Memory B cell (primary cell): Measurements from ENCODE around the gene ZNF827.

Experiments used
- ATAC-seq: fragments of 150-1000 bp; cut with Tn5 transposase; 2 replicates; pipeline ENCODE4 v1.10.0; 2021; ENCODE audit warnings: low read depth, mild to moderate bottlenecking, moderate library complexity
- DNase-seq, 2 donors: peaks; one replicate each; pipeline ENCODE4 v3.0.0; 2022; ENCODE audit warnings: low spot score in 2 of 2
- H3K27ac Mint-ChIP-seq: one replicate; pipeline ENCODE4 v1.8.0; 2022; ENCODE audit warnings: mild to moderate bottlenecking, moderate library complexity, mixed read lengths
- H3K27me3 Mint-ChIP-seq: one replicate; pipeline ENCODE4 v1.8.0; 2022; ENCODE audit warnings: mixed read lengths
- H3K36me3 Mint-ChIP-seq: one replicate; pipeline ENCODE4 v1.8.0; 2022; ENCODE audit warnings: mild to moderate bottlenecking, mixed read lengths
- H3K4me1 Mint-ChIP-seq: one replicate; pipeline ENCODE4 v1.8.0; 2022; ENCODE audit warnings: mixed read lengths
- H3K4me3 Mint-ChIP-seq: one replicate; pipeline ENCODE4 v1.8.0; 2022; ENCODE audit warnings: mild to moderate bottlenecking, moderate library complexity, mixed read lengths
- H3K9me3 Mint-ChIP-seq: one replicate; pipeline ENCODE4 v1.8.0; 2022; ENCODE audit warnings: mixed read lengths

Gene ZNF827

GRCh38 chr4:145938618-145939440 lies at the start of gene ZNF827:
Gene ZNF827 (minus strand): TSS chr4:145938823. CDS start chr4:145938407, 416 bp downstream.
- peak; percentile 41 for ATAC-seq
- peak; percentile 49 to 56 for DNase-seq
- Mint-ChIP-seq H3K4me1 (peaks cover 26% of the 10 kb centered on the region), H3K36me3 (no peaks in the 10 kb centered on the region), H3K4me3 (peak within 1 kb of the TSS; percentile 95), H3K27ac (peak within 1 kb of the TSS; percentile 92), H3K9me3 (no peaks in the 10 kb centered on the region), H3K27me3 (no peaks in the 10 kb centered on the region)

GRCh38 chr4:145984563-145984962 lies 45.9 kb upstream of the ZNF827 start:
- Mint-ChIP-seq H3K36me3 (no peaks in the 10 kb centered on the region), H3K27ac (no peak overlapping the region), H3K4me3 (no peak overlapping the region), H3K9me3 (no peaks in the 10 kb centered on the region), H3K27me3 (no peaks in the 10 kb centered on the region), H3K4me1 (peaks cover 8% of the 10 kb centered on the region)
- no peak for ATAC-seq
- no peak for DNase-seq

- Mint-ChIP-seq H3K4me1 (peaks cover under 1% of the 10 kb centered on the region), H3K36me3 (no peaks in the 10 kb centered on the region)
These were observed 44.2 kb upstream of the ZNF827 start for GRCh38 chr4:145982791-145983190.

GRCh38 chr4:145979160-145979559 lies 40.5 kb upstream of the ZNF827 start:
- no peaks in the 10 kb centered on the region for H3K27me3 Mint-ChIP-seq
- DNase-seq, result no peak
- H3K36me3 Mint-ChIP-seq, result no peaks in the 10 kb centered on the region
- H3K27ac Mint-ChIP-seq, result no peak overlapping the region
- no peak overlapping the region for H3K4me3 Mint-ChIP-seq
- no peak for ATAC-seq
- H3K4me1 Mint-ChIP-seq, result no peaks in the 10 kb centered on the region
- no peaks in the 10 kb centered on the region for H3K9me3 Mint-ChIP-seq

More at GRCh38 chr4:145982791-145983190, 44.2 kb upstream of the ZNF827 start:
- H3K27me3 Mint-ChIP-seq, result no peaks in the 10 kb centered on the region
- H3K27ac Mint-ChIP-seq, result no peak overlapping the region
- ATAC-seq (no peak), DNase-seq (no peak)
- no peak overlapping the region for H3K4me3 Mint-ChIP-seq
- no peaks in the 10 kb centered on the region for H3K9me3 Mint-ChIP-seq

GRCh38 chr4:145976680-145977079 lies 38.1 kb upstream of the ZNF827 start:
- no peak for ATAC-seq
- H3K9me3 Mint-ChIP-seq, result no peaks in the 10 kb centered on the region

GRCh38 chr4:145960012-145960411 lies 21.4 kb upstream of the ZNF827 start:
- peaks cover 4% of the 10 kb centered on the region for H3K36me3 Mint-ChIP-seq
- peaks cover 14% of the 10 kb centered on the region for H3K4me1 Mint-ChIP-seq
- H3K27ac Mint-ChIP-seq, result no peak overlapping the region
- ATAC-seq, result no peak
- no peak for DNase-seq
- no peaks in the 10 kb centered on the region for H3K27me3 Mint-ChIP-seq
- peaks cover 6% of the 10 kb centered on the region for H3K9me3 Mint-ChIP-seq
- H3K4me3 Mint-ChIP-seq, result no peak overlapping the region

More at GRCh38 chr4:145976680-145977079, 38.1 kb upstream of the ZNF827 start:
- H3K27me3 Mint-ChIP-seq, result no peaks in the 10 kb centered on the region
- H3K27ac Mint-ChIP-seq, result no peak overlapping the region
- no peak overlapping the region for H3K4me3 Mint-ChIP-seq
- H3K36me3 Mint-ChIP-seq, result no peaks in the 10 kb centered on the region
- H3K4me1 Mint-ChIP-seq, result no peaks in the 10 kb centered on the region
- no peak for DNase-seq

GRCh38 chr4:145957302-145957701 lies 18.7 kb upstream of the ZNF827 start:
- H3K4me3 Mint-ChIP-seq, result no peak overlapping the region
- H3K9me3 Mint-ChIP-seq, result peaks cover 4% of the 10 kb centered on the region
- H3K27me3 Mint-ChIP-seq, result no peaks in the 10 kb centered on the region
- ATAC-seq, result no peak
- no peak for DNase-seq
- no peak overlapping the region for H3K27ac Mint-ChIP-seq
- peaks cover 14% of the 10 kb centered on the region for H3K4me1 Mint-ChIP-seq
- H3K36me3 Mint-ChIP-seq, result peaks cover 4% of the 10 kb centered on the region

GRCh38 chr4:145956288-145956890 lies 17.8 kb upstream of the ZNF827 start:
- ATAC-seq (peak; percentile 63), DNase-seq (peak; percentile 60 to 62)
- Mint-ChIP-seq H3K27me3 (no peaks in the 10 kb centered on the region), H3K36me3 (peaks cover 4% of the 10 kb centered on the region), H3K27ac (no peak overlapping the region), H3K4me1 (peaks cover 14% of the 10 kb centered on the region), H3K9me3 (peaks cover 4% of the 10 kb centered on the region), H3K4me3 (no peak overlapping the region)

- Mint-ChIP-seq H3K27ac (no peak overlapping the region), H3K27me3 (peaks cover 2% of the 10 kb centered on the region), H3K36me3 (peaks cover 4% of the 10 kb centered on the region), H3K4me3 (no peak overlapping the region), H3K9me3 (peaks cover 4% of the 10 kb centered on the region), H3K4me1 (peaks cover 12% of the 10 kb centered on the region)
- DNase-seq (no peak), ATAC-seq (no peak)
These were observed 16.3 kb upstream of the ZNF827 start for GRCh38 chr4:145954924-145955339.

- DNase-seq (no peak), ATAC-seq (no peak)
- Mint-ChIP-seq H3K36me3 (no peaks in the 10 kb centered on the region), H3K27me3 (peaks cover 5% of the 10 kb centered on the region), H3K4me3 (no peak overlapping the region), H3K4me1 (peaks cover 5% of the 10 kb centered on the region), H3K27ac (no peak overlapping the region), H3K9me3 (no peaks in the 10 kb centered on the region)
These were observed 13.3 kb upstream of the ZNF827 start for GRCh38 chr4:145951931-145952330.

- Mint-ChIP-seq H3K36me3 (no peaks in the 10 kb centered on the region), H3K4me1 (no peaks in the 10 kb centered on the region), H3K9me3 (no peaks in the 10 kb centered on the region), H3K27ac (no peak overlapping the region), H3K27me3 (peaks cover 5% of the 10 kb centered on the region), H3K4me3 (no peak overlapping the region)
- ATAC-seq (no peak), DNase-seq (no peak)
These were observed 7.0 kb upstream of the ZNF827 start for GRCh38 chr4:145945431-145946155.

- Mint-ChIP-seq H3K27me3 (peaks cover 4% of the 10 kb centered on the region), H3K9me3 (no peaks in the 10 kb centered on the region), H3K36me3 (no peaks in the 10 kb centered on the region), H3K4me3 (no peak overlapping the region), H3K4me1 (no peaks in the 10 kb centered on the region), H3K27ac (no peak overlapping the region)
- no peak for ATAC-seq
- no peak for DNase-seq
These were observed 6.3 kb upstream of the ZNF827 start for GRCh38 chr4:145944886-145945285.

GRCh38 chr4:145939856-145940255 lies 1.2 kb upstream of the ZNF827 start:
- Mint-ChIP-seq H3K9me3 (no peaks in the 10 kb centered on the region), H3K27ac (no peak overlapping the region), H3K27me3 (no peaks in the 10 kb centered on the region), H3K4me1 (peaks cover 17% of the 10 kb centered on the region), H3K36me3 (no peaks in the 10 kb centered on the region), H3K4me3 (no peak overlapping the region)
- ATAC-seq (no peak), DNase-seq (no peak)

- no peak for DNase-seq
- Mint-ChIP-seq H3K27ac (no peak overlapping the region), H3K9me3 (no peaks in the 10 kb centered on the region), H3K4me3 (no peak overlapping the region), H3K36me3 (no peaks in the 10 kb centered on the region), H3K4me1 (peaks cover 22% of the 10 kb centered on the region), H3K27me3 (no peaks in the 10 kb centered on the region)
- ATAC-seq, result no peak
These were observed 773 bp upstream of the ZNF827 start for GRCh38 chr4:145939441-145939750.
